HG03097 (cell line): ENCODE measurements around the gene CYP2S1.
"Not testable (repeated sequence)": the region's sequence is repeated elsewhere in the genome, so short reads cannot be mapped to it uniquely, and the experiment has no call there.

Source experiments
- ATAC-seq: cut with Tn5 transposase; IDR thresholded peaks from one replicate; pipeline ENCODE4 v1.9.1; 2021; ENCODE audit not compliant: unreplicated experiment, low FRiP score

The CYP2S1 gene

GRCh38 chr19:41193430-41194156 lies 574 bp downstream of the CYP2S1 start:
- no peak for ATAC-seq

DNA sequence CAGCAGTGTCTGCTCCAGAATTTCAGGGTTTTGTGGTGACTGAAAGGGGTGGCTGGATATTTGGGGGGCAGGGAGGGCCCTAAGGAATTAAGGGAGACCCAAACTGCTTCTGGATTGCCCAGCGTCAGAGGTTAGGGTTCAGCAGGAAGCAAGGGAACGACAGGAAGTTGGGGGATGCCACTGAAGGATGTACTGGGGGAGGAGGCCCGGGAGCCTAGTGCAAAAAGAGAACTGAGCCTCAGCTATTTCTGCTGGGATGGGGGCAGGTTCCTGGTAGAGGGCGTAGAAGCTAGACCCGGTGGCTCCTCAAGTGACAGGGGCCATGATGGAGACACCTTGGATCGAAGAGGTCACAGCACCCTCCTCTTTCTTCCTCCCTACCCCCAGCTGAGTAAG lies 1.1 kb downstream of the CYP2S1 start:
- no peak for ATAC-seq

- ATAC-seq: no peak
Observed at GRCh38 chr19:41195675-41196497, 2.9 kb downstream of the CYP2S1 start.

DNA sequence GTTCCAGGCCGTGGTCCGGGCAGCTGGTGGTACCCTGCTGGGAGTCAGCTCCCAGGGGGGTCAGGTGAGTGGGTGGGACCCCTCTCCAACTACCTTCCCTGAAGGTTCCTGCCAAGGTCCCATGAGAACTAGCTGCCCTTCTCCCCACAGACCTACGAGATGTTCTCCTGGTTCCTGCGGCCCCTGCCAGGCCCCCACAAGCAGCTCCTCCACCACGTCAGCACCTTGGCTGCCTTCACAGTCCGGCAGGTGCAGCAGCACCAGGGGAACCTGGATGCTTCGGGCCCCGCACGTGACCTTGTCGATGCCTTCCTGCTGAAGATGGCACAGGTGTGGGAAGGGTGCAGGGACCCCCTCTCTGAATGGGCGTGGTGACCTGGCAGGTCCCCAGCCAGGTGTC lies 5.5 kb downstream of the CYP2S1 start:
- ATAC-seq: no peak

DNA sequence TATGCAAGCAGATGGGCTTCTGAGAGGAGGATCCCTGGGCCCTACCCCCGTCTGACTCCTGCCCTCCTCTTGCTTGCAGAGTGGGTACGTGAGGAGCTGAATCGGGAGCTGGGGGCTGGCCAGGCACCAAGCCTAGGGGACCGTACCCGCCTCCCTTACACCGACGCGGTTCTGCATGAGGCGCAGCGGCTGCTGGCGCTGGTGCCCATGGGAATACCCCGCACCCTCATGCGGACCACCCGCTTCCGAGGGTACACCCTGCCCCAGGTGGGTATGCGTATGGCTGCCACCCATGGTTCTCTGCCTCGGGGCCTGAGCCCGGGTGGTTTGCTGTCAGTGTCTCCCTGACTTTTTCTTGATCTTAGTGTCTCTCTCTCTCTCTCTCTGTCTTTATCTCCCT lies 10.4 kb downstream of the CYP2S1 start:
- ATAC-seq: no peak

- not testable (repeated sequence) for ATAC-seq
Observed at GRCh38 chr19:41204338-41204737, 11.3 kb downstream of the CYP2S1 start.

DNA sequence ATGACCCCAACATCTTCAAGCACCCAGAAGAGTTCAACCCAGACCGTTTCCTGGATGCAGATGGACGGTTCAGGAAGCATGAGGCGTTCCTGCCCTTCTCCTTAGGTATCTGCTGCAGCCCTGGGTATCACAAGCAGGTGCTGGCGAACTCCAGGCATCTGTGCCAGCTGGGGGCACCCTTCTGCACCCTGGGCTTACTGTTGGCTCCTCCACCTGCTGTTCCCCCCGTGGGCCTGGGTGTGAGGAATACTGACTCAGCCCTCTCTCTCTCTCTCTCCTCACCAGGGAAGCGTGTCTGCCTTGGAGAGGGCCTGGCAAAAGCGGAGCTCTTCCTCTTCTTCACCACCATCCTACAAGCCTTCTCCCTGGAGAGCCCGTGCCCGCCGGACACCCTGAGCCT lies 13.0 kb downstream of the CYP2S1 start:
- no peak for ATAC-seq

- no peak for ATAC-seq
Observed at GRCh38 chr19:41206456-41206855, 13.4 kb downstream of the CYP2S1 start.

- no peak for ATAC-seq
Observed at GRCh38 chr19:41206926-41207750, 14.1 kb downstream of the CYP2S1 start.

DNA sequence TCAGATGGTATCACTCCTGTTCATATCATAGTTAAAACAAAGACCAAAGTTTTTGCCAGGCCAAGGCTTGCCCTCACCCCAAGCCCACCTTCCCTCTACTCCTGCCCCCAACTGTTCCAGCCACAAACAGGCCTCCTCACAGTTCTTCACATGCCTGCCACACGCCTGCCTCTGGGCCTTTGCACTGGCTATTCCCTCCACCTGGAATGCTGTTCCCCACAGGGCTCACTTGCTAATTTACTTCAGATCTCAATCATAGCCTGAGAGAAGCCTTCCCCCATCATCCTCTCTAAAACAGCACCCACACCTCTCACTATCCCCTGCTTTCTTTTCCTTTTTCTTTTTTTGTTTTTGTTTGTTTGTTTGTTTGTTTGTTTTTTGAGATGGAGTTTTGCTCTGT lies 21.1 kb downstream of the CYP2S1 start:
- ATAC-seq: no peak

GRCh38 chr19:41217741-41218140 lies 24.7 kb downstream of the CYP2S1 start:
- no peak for ATAC-seq

- ATAC-seq: no peak
Observed at GRCh38 chr19:41218249-41218614, 25.2 kb downstream of the CYP2S1 start.

DNA sequence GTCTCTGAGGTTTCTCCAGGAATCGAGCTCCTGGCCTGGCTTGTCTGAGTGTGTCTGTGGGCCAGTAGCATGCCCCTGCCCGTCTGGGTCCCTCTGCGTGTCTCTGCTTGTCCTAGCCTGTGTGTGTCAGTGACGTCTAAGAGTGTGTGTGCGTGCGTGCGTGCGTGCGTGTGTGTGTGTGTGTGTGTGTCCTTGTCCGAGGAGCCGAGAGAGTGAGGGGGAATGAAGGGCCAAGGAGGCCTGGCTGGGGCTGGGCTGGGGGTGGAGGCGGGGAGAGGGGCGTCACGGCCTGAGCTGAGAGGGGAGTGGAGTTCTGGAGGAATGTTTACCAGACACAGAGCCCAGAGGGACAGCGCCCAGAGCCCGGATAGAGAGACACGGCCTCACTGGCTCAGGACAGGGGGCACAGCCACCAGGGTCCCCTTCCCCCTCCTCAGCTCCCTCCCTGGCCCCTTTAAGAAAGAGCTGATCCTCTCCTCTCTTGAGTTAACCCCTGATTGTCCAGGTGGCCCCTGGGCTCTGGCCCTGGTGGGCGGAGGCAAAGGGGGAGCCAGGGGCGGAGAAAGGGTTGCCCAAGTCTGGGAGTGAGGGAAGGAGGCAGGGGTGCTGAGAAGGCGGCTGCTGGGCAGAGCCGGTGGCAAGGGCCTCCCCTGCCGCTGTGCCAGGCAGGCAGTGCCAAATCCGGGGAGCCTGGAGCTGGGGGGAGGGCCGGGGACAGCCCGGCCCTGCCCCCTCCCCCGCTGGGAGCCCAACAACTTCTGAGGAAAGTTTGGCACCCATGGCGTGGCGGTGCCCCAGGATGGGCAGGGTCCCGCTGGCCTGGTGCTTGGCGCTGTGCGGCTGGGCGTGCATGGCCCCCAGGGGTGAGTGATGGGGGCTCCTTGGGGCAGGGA lies 25.8 kb downstream of the CYP2S1 start, which contains the start of gene AXL:
Gene AXL, plus strand, starts transcription at position 609 of the 893 bp plus-strand sequence. Its CDS starts 170 bp downstream, at position 779.
- ATAC-seq: no peak

DNA sequence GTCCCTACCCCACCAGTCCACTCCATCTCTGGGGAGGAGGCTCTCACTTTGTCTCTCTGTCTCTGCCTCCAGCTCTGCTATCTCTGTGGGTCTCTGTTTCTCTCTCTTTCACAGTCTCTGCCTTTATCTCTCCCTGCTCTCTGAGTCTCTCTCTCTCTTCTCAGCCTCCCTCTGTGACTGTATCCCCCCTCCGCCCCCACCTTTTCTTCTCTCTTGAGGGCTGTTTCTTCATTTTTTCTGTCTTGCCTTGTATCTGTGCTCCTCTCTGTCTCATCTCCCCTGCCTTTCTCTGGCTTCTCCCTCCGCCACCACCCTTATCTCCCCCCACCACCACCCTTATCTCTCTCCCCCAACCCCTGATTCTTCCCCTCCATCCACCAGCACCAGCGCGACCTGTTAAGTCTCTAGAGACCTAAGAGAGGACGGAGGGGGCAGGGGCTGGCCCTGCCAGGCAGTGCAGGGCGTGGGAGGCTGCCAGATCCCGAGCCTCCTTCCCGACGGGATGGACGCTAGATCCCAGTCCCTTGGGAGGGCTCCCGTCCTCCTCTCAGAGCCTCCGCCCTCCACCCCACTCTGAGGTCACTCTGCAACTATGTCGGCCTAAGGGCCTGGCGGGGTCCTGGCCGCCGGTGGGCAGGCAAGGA lies 27.0 kb downstream of the CYP2S1 start:
- no peak for ATAC-seq

- ATAC-seq: no peak
Observed at GRCh38 chr19:41220811-41221210, 27.8 kb downstream of the CYP2S1 start.

GRCh38 chr19:41221514-41222205 lies 28.6 kb downstream of the CYP2S1 start:
- ATAC-seq: no peak

GRCh38 chr19:41222240-41222639 lies 29.2 kb downstream of the CYP2S1 start:
- ATAC-seq: no peak

DNA sequence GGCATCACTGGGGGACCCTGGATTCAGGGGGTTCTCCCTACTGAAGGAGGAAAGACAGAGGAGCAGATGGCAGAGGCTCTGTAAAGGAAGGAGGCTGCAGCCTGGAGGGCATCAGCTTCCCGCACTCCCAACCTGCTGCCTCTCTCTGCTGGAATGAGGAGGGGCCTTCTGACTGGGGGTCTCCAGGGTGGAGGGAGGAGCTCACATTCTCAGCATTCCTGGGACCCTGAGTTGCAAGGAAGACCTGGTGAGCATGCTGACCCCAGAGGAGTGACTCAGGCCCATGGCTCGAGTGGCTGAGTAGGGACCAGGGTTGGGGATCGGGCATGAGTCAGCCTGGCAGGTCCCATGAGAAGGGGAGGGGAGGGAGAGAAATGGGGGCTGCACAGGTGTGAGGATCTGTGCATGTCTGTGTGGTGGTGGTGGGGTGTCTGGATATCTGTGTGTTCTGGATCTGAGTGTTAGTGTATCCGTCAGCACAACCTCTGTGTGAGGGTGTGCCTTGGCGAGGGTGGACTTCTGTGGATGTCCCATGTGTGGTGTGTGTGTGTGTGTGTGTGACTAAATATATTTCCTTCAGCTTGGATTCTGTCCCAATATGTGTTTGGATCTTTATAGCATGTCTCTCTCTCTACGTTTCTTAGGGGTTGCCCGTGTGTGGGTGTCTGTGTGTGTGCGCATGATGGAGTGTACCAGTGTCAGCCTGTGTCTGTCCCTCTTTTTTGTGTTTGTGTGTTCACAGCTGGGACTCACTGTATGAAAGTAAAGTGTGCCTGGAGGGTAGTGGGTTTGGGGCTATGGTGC lies 30.6 kb downstream of the CYP2S1 start:
- ATAC-seq: no peak
